ENCODE results near the gene GRM2. TPM values are rescaled to one million over a fixed set of nuclear protein-coding genes. Genes with fewer than 3 reads are reported as not detected.
A peak's percentile ranks its signal among the peaks of the same experiment; 100 is the strongest.

The GRM2 gene
- total and polyA plus RNA-seq, 2 experiments from 2014 or later = 0.27 TPM; not detected in 1

GRCh38 chr3:51708216-51708845, 1.5 kb downstream of the GRM2 start:
- Histone ChIP-seq H4K20me1 (ENCODE audit: insufficient read depth, poor library complexity, severe bottlenecking) (peaks cover 10% of the 10 kb centered on the region), H3K4me3 (no peak overlapping the region), H3K9me3 (ENCODE audit: low read depth) (no peaks in the 10 kb centered on the region), H3K4me1 (ENCODE audit: insufficient read depth) (no peaks in the 10 kb centered on the region), H2AFZ (no peak overlapping the region), H3K79me2 (no peaks in the 10 kb centered on the region), H3K27me3 (peaks cover 19% of the 10 kb centered on the region), H3K9me2 (replicated peaks; ENCODE audit: insufficient read depth) (no peaks in the 10 kb centered on the region), H3K36me3 (replicated peaks; ENCODE audit: insufficient read depth, low read depth) (no peaks in the 10 kb centered on the region), H3K4me2 (no peak overlapping the region), H3K27ac (no peak overlapping the region)
- WGBS (ENCODE audit: low lambda C conversion rate, missing lambda C conversion rate) = 70% methylated on average over 3 of the region's 3 CpGs
- no peak for TF ChIP-seq EZH2phosphoT487 (IDR thresholded peaks at IDR 0.05; ENCODE audit: low read depth, severe bottlenecking, unreplicated experiment)
- DNase-seq (ENCODE audit: low spot score) = no peak

DNA sequence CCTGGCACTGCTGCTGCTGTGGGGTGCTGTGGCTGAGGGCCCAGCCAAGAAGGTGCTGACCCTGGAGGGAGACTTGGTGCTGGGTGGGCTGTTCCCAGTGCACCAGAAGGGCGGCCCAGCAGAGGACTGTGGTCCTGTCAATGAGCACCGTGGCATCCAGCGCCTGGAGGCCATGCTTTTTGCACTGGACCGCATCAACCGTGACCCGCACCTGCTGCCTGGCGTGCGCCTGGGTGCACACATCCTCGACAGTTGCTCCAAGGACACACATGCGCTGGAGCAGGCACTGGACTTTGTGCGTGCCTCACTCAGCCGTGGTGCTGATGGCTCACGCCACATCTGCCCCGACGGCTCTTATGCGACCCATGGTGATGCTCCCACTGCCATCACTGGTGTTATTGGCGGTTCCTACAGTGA, 2.1 kb downstream of the GRM2 start:
- Histone ChIP-seq H3K9me2 (replicated peaks; ENCODE audit: insufficient read depth) (no peaks in the 10 kb centered on the region), H3K4me3 (no peak overlapping the region), H3K27ac (no peak overlapping the region), H2AFZ (no peak overlapping the region), H4K20me1 (ENCODE audit: insufficient read depth, poor library complexity, severe bottlenecking) (peaks cover 10% of the 10 kb centered on the region), H3K79me2 (no peaks in the 10 kb centered on the region), H3K4me2 (no peak overlapping the region), H3K27me3 (peaks cover 19% of the 10 kb centered on the region), H3K9me3 (ENCODE audit: low read depth) (no peaks in the 10 kb centered on the region), H3K36me3 (replicated peaks; ENCODE audit: insufficient read depth, low read depth) (no peaks in the 10 kb centered on the region), H3K4me1 (ENCODE audit: insufficient read depth) (no peaks in the 10 kb centered on the region)
- DNase-seq (ENCODE audit: low spot score) = no peak
- TF ChIP-seq EZH2phosphoT487 (IDR thresholded peaks at IDR 0.05; ENCODE audit: low read depth, severe bottlenecking, unreplicated experiment) = no peak
- 93% methylated on average over 17 of the region's 17 CpGs for WGBS (ENCODE audit: low lambda C conversion rate, missing lambda C conversion rate)

GRCh38 chr3:51709675-51710074, 2.8 kb downstream of the GRM2 start:
- peaks cover 10% of the 10 kb centered on the region for H4K20me1 ChIP-seq (ENCODE audit: insufficient read depth, poor library complexity, severe bottlenecking)
- WGBS (ENCODE audit: low lambda C conversion rate, missing lambda C conversion rate) = 86% methylated on average over 2 of the region's 4 CpGs
- no peaks in the 10 kb centered on the region for H3K4me1 ChIP-seq (ENCODE audit: insufficient read depth)
- H3K4me2 ChIP-seq = no peak overlapping the region
- no peaks in the 10 kb centered on the region for H3K9me2 ChIP-seq (replicated peaks; ENCODE audit: insufficient read depth)
- DNase-seq (ENCODE audit: low spot score) = no peak
- no peaks in the 10 kb centered on the region for H3K36me3 ChIP-seq (replicated peaks; ENCODE audit: insufficient read depth, low read depth)
- H3K79me2 ChIP-seq = no peaks in the 10 kb centered on the region
- peaks cover 19% of the 10 kb centered on the region for H3K27me3 ChIP-seq
- TF ChIP-seq EZH2 (IDR thresholded peaks at IDR 0.05; ENCODE audit: borderline replicate concordance) = no peak
- no peak for TF ChIP-seq EZH2phosphoT487 (IDR thresholded peaks at IDR 0.05; ENCODE audit: low read depth, severe bottlenecking, unreplicated experiment)
- TF ChIP-seq, protein P1, sequence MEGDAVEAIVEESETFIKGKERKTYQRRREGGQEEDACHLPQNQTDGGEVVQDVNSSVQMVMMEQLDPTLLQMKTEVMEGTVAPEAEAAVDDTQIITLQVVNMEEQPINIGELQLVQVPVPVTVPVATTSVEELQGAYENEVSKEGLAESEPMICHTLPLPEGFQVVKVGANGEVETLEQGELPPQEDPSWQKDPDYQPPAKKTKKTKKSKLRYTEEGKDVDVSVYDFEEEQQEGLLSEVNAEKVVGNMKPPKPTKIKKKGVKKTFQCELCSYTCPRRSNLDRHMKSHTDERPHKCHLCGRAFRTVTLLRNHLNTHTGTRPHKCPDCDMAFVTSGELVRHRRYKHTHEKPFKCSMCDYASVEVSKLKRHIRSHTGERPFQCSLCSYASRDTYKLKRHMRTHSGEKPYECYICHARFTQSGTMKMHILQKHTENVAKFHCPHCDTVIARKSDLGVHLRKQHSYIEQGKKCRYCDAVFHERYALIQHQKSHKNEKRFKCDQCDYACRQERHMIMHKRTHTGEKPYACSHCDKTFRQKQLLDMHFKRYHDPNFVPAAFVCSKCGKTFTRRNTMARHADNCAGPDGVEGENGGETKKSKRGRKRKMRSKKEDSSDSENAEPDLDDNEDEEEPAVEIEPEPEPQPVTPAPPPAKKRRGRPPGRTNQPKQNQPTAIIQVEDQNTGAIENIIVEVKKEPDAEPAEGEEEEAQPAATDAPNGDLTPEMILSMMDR (IDR thresholded peaks at IDR 0.05; ENCODE audit: poor library complexity) = no peak
- H2AFZ ChIP-seq = no peak overlapping the region
- H3K27ac ChIP-seq = no peak overlapping the region
- no peaks in the 10 kb centered on the region for H3K9me3 ChIP-seq (ENCODE audit: low read depth)
- H3K4me3 ChIP-seq = no peak overlapping the region

DNA sequence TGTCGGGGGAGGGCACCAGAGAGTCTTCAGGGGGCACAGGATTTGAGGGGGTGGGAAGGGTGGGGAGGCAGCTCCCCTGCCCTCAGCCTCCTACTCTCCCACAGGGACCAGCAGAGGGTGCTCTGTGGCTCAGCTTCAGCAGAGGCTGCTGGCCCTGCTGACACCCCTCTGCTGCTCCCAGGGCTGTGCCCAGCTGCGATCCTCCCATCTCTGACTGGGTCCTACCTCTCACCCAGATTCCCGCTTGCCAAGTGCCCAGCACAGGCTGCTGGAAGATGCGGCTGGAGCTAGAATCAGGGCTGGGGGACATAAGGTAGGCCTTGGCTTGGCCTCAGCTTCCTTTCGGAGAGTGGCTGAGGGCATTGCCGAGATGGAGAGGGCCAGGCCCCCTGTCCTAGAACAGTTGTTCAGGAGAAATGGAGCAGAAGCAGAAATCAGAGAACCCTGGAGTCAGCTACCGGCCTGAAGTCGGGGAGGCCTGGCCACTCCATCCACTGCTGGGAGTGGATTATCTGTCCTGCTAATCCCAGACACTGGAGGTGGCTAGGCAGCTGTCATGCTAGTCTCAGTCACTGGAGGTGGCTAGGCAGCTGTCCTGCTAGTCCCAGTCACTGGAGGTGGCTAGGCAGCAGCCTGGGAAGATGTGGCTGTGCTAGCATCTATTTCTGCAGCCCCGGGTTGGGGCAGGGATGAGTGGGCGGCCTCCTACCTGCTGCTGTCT, 3.9 kb downstream of the GRM2 start:
- Histone ChIP-seq H4K20me1 (ENCODE audit: insufficient read depth, poor library complexity, severe bottlenecking) (peaks cover 3% of the 10 kb centered on the region), H2AFZ (no peak overlapping the region), H3K4me1 (ENCODE audit: insufficient read depth) (no peaks in the 10 kb centered on the region), H3K4me3 (no peak overlapping the region), H3K27ac (no peak overlapping the region), H3K4me2 (no peak overlapping the region), H3K36me3 (replicated peaks; ENCODE audit: insufficient read depth, low read depth) (no peaks in the 10 kb centered on the region), H3K9me2 (replicated peaks; ENCODE audit: insufficient read depth) (no peaks in the 10 kb centered on the region), H3K27me3 (peaks cover 19% of the 10 kb centered on the region), H3K9me3 (ENCODE audit: low read depth) (no peaks in the 10 kb centered on the region), H3K79me2 (no peaks in the 10 kb centered on the region)
- no peak for TF ChIP-seq EZH2phosphoT487 (IDR thresholded peaks at IDR 0.05; ENCODE audit: low read depth, severe bottlenecking, unreplicated experiment)
- TF ChIP-seq, protein P1 (IDR thresholded peaks at IDR 0.05; ENCODE audit: poor library complexity) = peak; percentile 9
- no peak for TF ChIP-seq EZH2 (IDR thresholded peaks at IDR 0.05; ENCODE audit: borderline replicate concordance)
- no peak for DNase-seq (ENCODE audit: low spot score)
- 82% methylated on average over 10 of the region's 10 CpGs for WGBS (ENCODE audit: low lambda C conversion rate, missing lambda C conversion rate)

Measured in hepatocyte (in vitro differentiated cells).